Uterus (tissue), 2 donors: ENCODE data around the gene PCGF5.
"Not testable (repeated sequence)": the region's sequence is repeated elsewhere in the genome, so short reads cannot be mapped to it uniquely, and the experiment has no call there.

Experiments
- CTCF ChIP-seq, 4 experiments: fragments of 200-600 bp in 2 of 4; fragments of 450-650 bp in 2 of 4; sonication (generic) in 2 of 4; IDR thresholded peaks; one replicate each; pipeline ENCODE4 v1.5.1; 2016 to 2019; ENCODE audit warnings: antibody characterized with exemption in 4 of 4, mild to moderate bottlenecking in 2 of 4, moderate library complexity in 1 of 4
- POLR2A ChIP-seq, 2 donors: fragments of 450-650 bp; IDR thresholded peaks; one replicate each; pipeline ENCODE4 v1.6.1; 2016; ENCODE audit warnings: antibody characterized with exemption in 2 of 2, mild to moderate bottlenecking in 1 of 2, moderate library complexity in 1 of 2

DNA sequence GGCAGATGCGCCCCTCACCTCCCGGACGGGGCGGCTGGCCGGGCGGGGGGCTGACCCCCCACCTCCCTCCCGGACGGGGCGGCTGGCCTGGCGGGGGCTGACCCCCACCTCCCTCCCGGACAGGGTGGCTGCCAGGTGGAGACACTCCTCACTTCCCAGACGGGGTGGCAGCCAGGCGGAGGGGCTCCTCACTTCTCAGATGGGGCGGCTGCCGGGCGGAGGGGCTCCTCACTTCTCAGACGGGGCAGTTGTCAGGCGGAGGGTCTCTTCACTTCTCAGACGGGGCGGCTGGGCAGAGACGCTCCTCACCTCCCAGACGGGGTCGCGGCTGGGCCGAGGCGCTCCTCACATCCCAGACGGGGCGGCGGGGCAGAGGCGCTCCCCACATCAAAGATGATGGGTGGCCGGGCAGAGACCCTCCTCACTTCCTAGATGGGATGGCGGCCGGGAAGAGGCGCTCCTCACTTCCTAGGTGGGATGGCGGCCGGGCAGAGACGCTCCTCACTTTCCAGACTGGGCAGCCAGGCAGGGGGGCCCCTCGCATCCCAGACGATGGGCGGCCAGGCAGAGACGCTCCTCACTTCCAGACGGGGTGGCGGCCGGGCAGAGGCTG is 102.9 kb downstream of the PCGF5 start:
- TF ChIP-seq CTCF, POLR2A (IDR thresholded peaks at IDR 0.05): not testable (repeated sequence)
